Psoas muscle (tissue), 8 donors: Measurements from ENCODE around the gene CHST8. TPM values are rescaled to one million over a fixed set of nuclear protein-coding genes. Genes with fewer than 3 reads are reported as not detected.

Source experiments
- ATAC-seq, 4 donors: fragments of 200-7000 bp; cut with Tn5 transposase; one replicate each; pipeline ENCODE4 v1.9.1; 2020; ENCODE audit warnings: moderate library complexity in 3 of 4, mild to moderate bottlenecking in 2 of 4
- DNase-seq, 2 donors: peaks; one replicate each; pipeline ENCODE4 v3.0.0-alpha.2; 2020
- H3K27ac ChIP-seq: fragments of 200-600 bp; one replicate; pipeline ENCODE4 v1.8.0; 2022
- H3K27me3 ChIP-seq, 3 donors: fragments of 200-600 bp in 1 of 3; one replicate each; pipeline versions ENCODE4 v1.6.1 to v1.8.0; 2013 to 2022; ENCODE audit warnings: low read length in 2 of 3, mild to moderate bottlenecking in 2 of 3, moderate library complexity in 1 of 3; ENCODE audit not compliant: insufficient read depth in 3 of 3
- H3K36me3 ChIP-seq, 2 donors: fragments of 200-600 bp in 1 of 2; one replicate each; pipeline versions ENCODE4 v1.6.1 to v1.8.0; 2013 to 2022; ENCODE audit warnings: low read depth in 1 of 2, mild to moderate bottlenecking in 1 of 2, moderate library complexity in 1 of 2; ENCODE audit not compliant: insufficient read depth in 1 of 2
- H3K4me1 ChIP-seq: fragments of 200-600 bp; one replicate; pipeline ENCODE4 v1.8.0; 2022
- H3K4me3 ChIP-seq: fragments of 200-600 bp; one replicate; pipeline ENCODE4 v1.8.0; 2022; ENCODE audit warnings: mild to moderate bottlenecking
- H3K9me3 ChIP-seq: fragments of 200-600 bp; one replicate; pipeline ENCODE4 v1.8.0; 2022
- CTCF ChIP-seq: fragments of 200-600 bp; IDR thresholded peaks from one replicate; pipeline ENCODE4 v1.8.0; 2022; ENCODE audit warnings: antibody characterized with exemption
- WGBS, 3 donors: extraction: QIAGEN DNeasy Blood & Tissue Kit; methylation state at CpG; one replicate each; pipeline versions ENCODE4 v1.1.6 to v1.1.7; 2013; 5-methylcytosine and 5-hydroxymethylcytosine counted together
- intact Hi-C, 2 donors: fragments of 100-400 bp; cut with DNase I; formaldehyde crosslinking; loops; one replicate each; pipeline versions ENCODE4 v1.11.0 to v1.14.2; 2022
- polyA plus RNA-seq, 3 donors: library from polyadenylated mRNA; stranded (reverse); fragments of 200-250 nt; gene quantifications; one replicate each; pipeline ENCODE4 v1.2.3, GENCODE V29; 2013
- total RNA-seq, 4 donors: library from RNA; stranded (reverse); fragmentation: NEBNext Ultra II Directional in 2 of 4; extraction: Animal tissue kit (Norgen Biotek cat#: 25700) in 2 of 4; gene quantifications; one replicate each; pipeline versions ENCODE4 v1.2.1 to v1.2.4, GENCODE V29; 2021 to 2023
- donor health status: healthy with polysubstance abuse.
- donor health status: DM: no; HTN: no; CAD: no; lungs with moderate emphysema.
- donor health status: Bipolar disorder and iron deficiency.
- donor health status: healthy.
- donor health status: DM: yes; HTN: yes; CAD: no.
- donor health status: DM: no; HTN: no; CAD: no.
- donor health status: DM: no; HTN: no; CAD: no.
- donor health status: DM: yes; HTN: yes; CAD: no.

The CHST8 gene
- total and polyA plus RNA-seq, 7 donors, result 0.05 to 0.60 (median 0.23) TPM; not detected in 1

GRCh38 chr19:33627526-33627925, 5.8 kb downstream of the CHST8 start:
- DNase-seq, result no peak
- Histone ChIP-seq H3K27ac (no peak overlapping the region), H3K36me3 (no peaks in the 10 kb centered on the region), H3K4me1 (no peaks in the 10 kb centered on the region), H3K27me3 (peaks cover 0 to 69% (median 19%) of the 10 kb centered on the region in 3 donors), H3K9me3 (no peaks in the 10 kb centered on the region), H3K4me3 (no peak overlapping the region)
- 59 to 75% (median 68%) methylated on average over 5 of the region's 5 CpGs for WGBS, 3 donors
- no peak for TF ChIP-seq CTCF
- ATAC-seq, result no peak
- intact Hi-C loops, result no loop called here

- H3K9me3 ChIP-seq, result no peaks in the 10 kb centered on the region
- 78 to 80% (median 79%) methylated on average over 12 of the region's 12 CpGs for WGBS, 3 donors
- intact Hi-C loops, result no loop called here
- H3K4me3 ChIP-seq, result no peak overlapping the region
- DNase-seq (no peak), ATAC-seq (no peak)
- H3K4me1 ChIP-seq, result no peaks in the 10 kb centered on the region
- H3K27ac ChIP-seq, result no peak overlapping the region
- peaks cover 0 to 67% (median 13%) of the 10 kb centered on the region in 3 donors for H3K27me3 ChIP-seq
- H3K36me3 ChIP-seq, result no peaks in the 10 kb centered on the region
- no peak for TF ChIP-seq CTCF
These were observed 6.4 kb downstream of the CHST8 start for GRCh38 chr19:33627962-33628839.

DNA sequence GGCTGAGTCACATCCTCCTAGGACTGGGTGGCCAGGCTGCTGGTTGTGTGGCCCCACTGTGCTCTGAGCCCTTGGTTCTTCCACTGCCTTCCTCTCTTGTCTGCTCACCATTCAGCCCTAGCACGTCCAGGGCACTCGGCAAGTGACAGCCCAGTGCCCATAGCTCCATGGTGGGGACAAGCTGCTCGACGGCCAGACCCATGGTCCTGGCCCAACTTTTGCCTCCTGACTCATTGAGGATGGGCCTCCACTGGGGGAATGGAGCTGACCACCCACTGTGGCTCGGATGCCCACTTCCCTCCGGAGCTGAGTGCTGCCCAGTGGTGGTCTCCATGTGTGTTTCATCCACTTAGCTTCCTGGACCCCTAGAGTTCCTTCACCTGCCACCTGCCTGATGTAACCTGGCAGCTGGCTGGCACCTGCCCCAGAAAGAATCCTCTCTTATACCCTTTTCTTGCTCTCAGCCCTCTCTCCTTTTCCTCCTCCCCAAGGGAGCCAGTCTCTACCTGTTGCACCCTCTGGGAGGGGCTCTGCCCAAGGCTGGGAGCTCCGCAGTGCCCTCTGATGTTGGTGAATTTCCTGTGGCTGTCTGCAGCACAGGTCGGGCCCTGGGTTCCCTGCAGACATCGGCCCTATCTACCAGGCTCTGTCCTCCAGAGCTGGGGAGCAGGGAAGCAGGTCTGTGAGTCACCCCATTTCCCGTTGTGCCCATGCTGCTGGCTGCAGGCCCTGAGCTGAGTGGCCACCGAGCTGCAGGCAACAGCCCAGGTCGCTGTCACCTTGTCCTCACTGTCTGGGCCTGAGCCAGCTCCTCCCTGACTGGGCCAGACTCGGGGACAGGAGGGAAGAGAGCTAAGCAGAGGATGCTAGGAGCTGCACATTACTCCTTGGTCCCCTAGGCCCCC, 7.4 kb downstream of the CHST8 start:
- ATAC-seq, result no peak
- intact Hi-C loops, result no loop called here
- no peak overlapping the region for H3K27ac ChIP-seq
- H3K36me3 ChIP-seq, result no peaks in the 10 kb centered on the region
- H3K4me3 ChIP-seq, result no peak overlapping the region
- no peaks in the 10 kb centered on the region for H3K4me1 ChIP-seq
- H3K27me3 ChIP-seq, result peaks cover 0 to 58% (median 10%) of the 10 kb centered on the region in 3 donors
- WGBS, 3 donors, result 59 to 61% (median 60%) methylated on average over 13 of the region's 13 CpGs
- H3K9me3 ChIP-seq, result no peaks in the 10 kb centered on the region
- no peak for DNase-seq
- TF ChIP-seq CTCF, result no peak

DNA sequence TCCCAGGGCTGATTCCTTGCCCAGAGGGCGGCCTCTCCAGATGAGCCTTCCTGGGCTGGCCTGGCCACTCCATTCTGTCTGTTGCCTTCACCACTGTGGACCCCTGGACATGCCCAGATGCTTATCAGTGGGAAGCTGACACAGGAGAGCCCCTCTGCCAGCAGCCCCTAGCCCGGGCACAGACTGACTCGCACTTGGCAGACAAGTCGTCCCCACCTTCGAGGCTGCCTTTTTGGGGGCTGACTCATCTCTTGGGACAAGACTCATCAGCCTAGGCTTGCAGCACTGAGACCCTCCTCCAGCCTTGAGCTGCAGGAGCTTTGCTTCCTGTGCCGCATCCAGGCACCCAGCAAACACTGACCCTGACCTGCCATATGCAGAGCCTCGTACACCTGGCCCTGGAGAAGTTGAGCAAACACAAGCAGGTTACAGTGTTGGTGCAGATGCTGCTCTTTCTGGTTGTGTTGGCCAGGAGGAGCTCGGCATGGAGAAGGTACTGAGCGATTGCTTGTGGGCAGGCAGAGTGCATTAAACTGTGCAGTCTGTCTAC, 8.1 kb downstream of the CHST8 start:
- no peaks in the 10 kb centered on the region for H3K36me3 ChIP-seq
- no peak for ATAC-seq

More for the DNA sequence above, 8.1 kb downstream of the CHST8 start:
- no peak for TF ChIP-seq CTCF
- Histone ChIP-seq H3K27me3 (peaks cover 0 to 50% (median 10%) of the 10 kb centered on the region in 3 donors), H3K4me1 (no peaks in the 10 kb centered on the region), H3K9me3 (no peaks in the 10 kb centered on the region), H3K27ac (no peak overlapping the region), H3K4me3 (no peak overlapping the region)
- intact Hi-C loops, result no loop called here
- 74 to 86% (median 78%) methylated on average over 9 of the region's 9 CpGs for WGBS, 3 donors
- no peak for DNase-seq
